Endothelial cell of umbilical vein (primary cell): ENCODE results near the gene FAM13C. TPM values are rescaled to one million over a fixed set of nuclear protein-coding genes. Genes with fewer than 3 reads are reported as not detected.

ENCODE experiments used
- BruUV-seq: library from RNA; stranded (reverse); fragments of 400-500 nt; replicated peaks from 2 replicates; lab custom pipeline; 2021; lab: Mats Ljungman, UMichigan
- CTCF ChIA-PET: fragments of 300-600, 350-600 bp; sonication (Branson Sonifier 250); formaldehyde crosslinking; loops from one replicate; lab custom pipeline; 2021; ENCODE audit warnings: antibody characterized with exemption, inconsistent platforms; lab: Charles Lee
- POLR2A ChIA-PET: fragments of 300-600, 350-600 bp; sonication (Branson Sonifier 250); formaldehyde crosslinking; loops from one replicate; lab custom pipeline; 2021; ENCODE audit warnings: antibody characterized with exemption, inconsistent platforms; lab: Charles Lee
- DNase-seq: peaks from one replicate; pipeline ENCODE4 v3.0.0-alpha.2; 2011; ENCODE audit warnings: low read depth, low spot score
- FAIRE-seq: peaks from 2 replicates; lab custom pipeline; 2011; peaks lifted over from hg19 to GRCh38; lab: Jason Lieb, UNC
- H2AFZ ChIP-seq: 2 replicates; pipeline ENCODE4 v1.6.0; 2012; ENCODE audit warnings: low read depth, low read length, control low read depth, inconsistent platforms
- H3K27ac ChIP-seq: 2 replicates; pipeline ENCODE4 v1.5.1; 2011; ENCODE audit warnings: low read depth, mild to moderate bottlenecking, control low read depth, low read length, moderate library complexity; ENCODE audit not compliant: insufficient read depth
- H3K27me3 ChIP-seq, 2 experiments: 2 replicates each; pipeline versions ENCODE4 v1.6.0 to v1.6.1; 2011; ENCODE audit warnings: low read length in 2 of 2, mixed read lengths in 1 of 2; ENCODE audit not compliant: control insufficient read depth in 2 of 2, insufficient read depth in 2 of 2
- H3K36me3 ChIP-seq, 2 experiments: 2 replicates in 1 of 2; 3 replicates in 1 of 2; pipeline ENCODE4 v1.5.1; 2011; ENCODE audit warnings: low read length in 2 of 2, mild to moderate bottlenecking in 1 of 2, moderate library complexity in 1 of 2; ENCODE audit not compliant: control insufficient read depth in 2 of 2, insufficient read depth in 2 of 2; ENCODE audit errors: extremely low read depth in 1 of 2
- H3K4me1 ChIP-seq: 3 replicates; pipeline ENCODE4 v1.5.1; 2011; ENCODE audit warnings: mild to moderate bottlenecking, low read length; ENCODE audit not compliant: control insufficient read depth, insufficient read depth; ENCODE audit errors: extremely low read depth
- H3K4me2 ChIP-seq: 2 replicates; pipeline ENCODE4 v1.6.1; 2011; ENCODE audit warnings: low read length, control low read depth, mixed read lengths; ENCODE audit not compliant: insufficient read depth
- H3K4me3 ChIP-seq, 3 experiments: fragments of 200-600 bp in 1 of 3; sonication (generic), shearing (Covaris generic) in 1 of 3; replicated peaks in 1 of 3; 2 replicates each; pipeline ENCODE4 v1.5.1; 2011 to 2016; ENCODE audit warnings: control low read depth in 3 of 3, low read length in 3 of 3, mild to moderate bottlenecking in 2 of 3, inconsistent platforms in 1 of 3, low read depth in 1 of 3, moderate library complexity in 1 of 3; ENCODE audit not compliant: insufficient read depth in 1 of 3
- H3K79me2 ChIP-seq: 2 replicates; pipeline ENCODE4 v1.6.0; 2012; ENCODE audit warnings: low read length, inconsistent platforms; ENCODE audit not compliant: control insufficient read depth, insufficient read depth
- H3K9ac ChIP-seq: replicated peaks from 2 replicates; pipeline ENCODE3; 2011; ENCODE audit warnings: low read length, control low read depth; ENCODE audit not compliant: insufficient read depth; ENCODE audit errors: extremely low read depth
- H3K9me1 ChIP-seq: replicated peaks from 3 replicates; pipeline ENCODE4 v1.6.0; 2011; ENCODE audit warnings: mild to moderate bottlenecking, low read length; ENCODE audit not compliant: control insufficient read depth, insufficient read depth; ENCODE audit errors: extremely low read depth
- H3K9me3 ChIP-seq: replicated peaks from 2 replicates; pipeline ENCODE4 v1.5.1; 2012; ENCODE audit warnings: low read length, inconsistent platforms; ENCODE audit not compliant: control insufficient read depth, insufficient read depth
- H4K20me1 ChIP-seq: replicated peaks from 2 replicates; pipeline ENCODE3; 2011; ENCODE audit warnings: mild to moderate bottlenecking, low read length; ENCODE audit not compliant: control insufficient read depth, insufficient read depth; ENCODE audit errors: extremely low read depth
- CTCF ChIP-seq, 2 donors: IDR thresholded peaks; 1 replicate in 1 of 2; 2 replicates in 1 of 2; pipeline ENCODE4 v1.5.1; 2011; ENCODE audit warnings: low read length in 2 of 2, mild to moderate bottlenecking in 2 of 2, moderate library complexity in 2 of 2, control low read depth in 1 of 2, inconsistent platforms in 1 of 2, low read depth in 1 of 2; ENCODE audit not compliant: insufficient read depth in 1 of 2; ENCODE audit errors: extremely low read depth in 1 of 2
- EZH2 ChIP-seq: IDR thresholded peaks from 2 replicates; pipeline ENCODE4 v1.6.1; 2012; ENCODE audit warnings: borderline replicate concordance, low read depth, mild to moderate bottlenecking, moderate library complexity, low read length, inconsistent platforms; ENCODE audit not compliant: severe bottlenecking
- FOS ChIP-seq: IDR thresholded peaks from 2 replicates; pipeline ENCODE4 v1.6.1; 2011; ENCODE audit warnings: mild to moderate bottlenecking, low read length, moderate library complexity, borderline replicate concordance; ENCODE audit not compliant: insufficient read depth
- GATA2 ChIP-seq: IDR thresholded peaks from 2 replicates; pipeline ENCODE4 v1.7.0; 2011; ENCODE audit warnings: low read depth, mild to moderate bottlenecking, moderate library complexity, mixed read lengths, low read length; ENCODE audit not compliant: insufficient read length, insufficient read depth
- JUN ChIP-seq: IDR thresholded peaks from 2 replicates; pipeline ENCODE4 v1.6.1; 2011; ENCODE audit warnings: borderline replicate concordance, low read depth; ENCODE audit not compliant: insufficient read length, insufficient read depth
- MAX ChIP-seq: IDR thresholded peaks from 2 replicates; pipeline ENCODE4 v1.6.1; 2011; ENCODE audit not compliant: insufficient read depth, insufficient read length
- MYC ChIP-seq: IDR thresholded peaks from one replicate; pipeline ENCODE4 v1.6.1; 2011; ENCODE audit warnings: mild to moderate bottlenecking, low read depth, low read length
- POLR2A ChIP-seq: IDR thresholded peaks from 2 replicates; pipeline ENCODE4 v1.6.1; 2012; ENCODE audit warnings: low read depth, mild to moderate bottlenecking, control low read depth, low read length
- POLR2AphosphoS5 ChIP-seq: IDR thresholded peaks from 2 replicates; pipeline ENCODE4 v1.6.1; 2012; ENCODE audit warnings: low read depth, mild to moderate bottlenecking, control low read depth, low read length, moderate library complexity; ENCODE audit not compliant: insufficient read depth
- dilution Hi-C: fragments of 300-500 bp; cut with MboI; formaldehyde crosslinking; loops from one replicate; pipeline ENCODE4 v1.15.0; 2019; ENCODE audit warnings: low sequenced_read_pairs; ENCODE audit not compliant: extremely low pct_ligation_motif_present
- intact Hi-C: fragments of 100-400 bp; cut with micrococcal nuclease; formaldehyde crosslinking; loops from one replicate; pipeline ENCODE4 v1.10.0; 2022
- polyA plus RNA-seq, 4 experiments: library from polyadenylated mRNA; depleted of rRNA in 3 of 4; stranded (reverse) in 3 of 4; unstranded in 1 of 4; fragments of >200 nt; gene quantifications; 2 replicates each; pipeline versions ENCODE4 v1.2.1 to v1.2.3, GENCODE V29; 2011 to 2012; ENCODE audit warnings: missing spikeins in 1 of 4
- total RNA-seq: library from RNA; stranded (reverse); gene quantifications from 2 replicates; pipeline ENCODE4 v1.2.3, GENCODE V29; 2021

The FAM13C gene
- total and polyA plus RNA-seq, 2 donors (not counting 3 experiments of a cell fraction or from before 2014, with no cell fraction given): 0.03 TPM; not detected in 1

- CTCF ChIA-PET: no interaction called here
- DNase-seq (no peak), FAIRE-seq (no peak)
- H3K4me2 ChIP-seq: no peak overlapping the region
- TF ChIP-seq MAX: no peak
- no peak for TF ChIP-seq GATA2
- no peak for TF ChIP-seq MYC
- no peak for TF ChIP-seq POLR2AphosphoS5
- no peak for TF ChIP-seq FOS
- TF ChIP-seq JUN: no peak
- TF ChIP-seq POLR2A: no peak
- no peak for TF ChIP-seq EZH2
- TF ChIP-seq CTCF (IDR thresholded peaks at IDR 0.05; ENCODE audit: extremely low read depth in 1 of 2, insufficient read depth in 1 of 2, low read depth in 1 of 2, low read length in 2 of 2): no peak
- H3K27me3 ChIP-seq: no peaks in the 10 kb centered on the region
- no peaks in the 10 kb centered on the region for H3K4me1 ChIP-seq
- dilution Hi-C loops: no loop called here
- no peak overlapping the region for H2AFZ ChIP-seq
- no peak overlapping the region for H3K4me3 ChIP-seq
- no peaks in the 10 kb centered on the region for H3K79me2 ChIP-seq
- no peaks in the 10 kb centered on the region for H3K36me3 ChIP-seq
- H3K9me3 ChIP-seq: no peaks in the 10 kb centered on the region
- intact Hi-C loops: loop anchor here (10.0 kb wide), 1 partner anchor 591 kb away; no protein-coding TSS in a partner anchor
- no peak overlapping the region for H3K9ac ChIP-seq
- POLR2A ChIA-PET: no interaction called here
- no peak overlapping the region for H3K27ac ChIP-seq
- no peaks in the 10 kb centered on the region for H4K20me1 ChIP-seq
- H3K9me1 ChIP-seq: no peaks in the 10 kb centered on the region
- no TSS peak for BruUV-seq
Measured at GRCh38 chr10:59243611-59244195, 118.6 kb downstream of the FAM13C start.
